K562 (cell line): ENCODE results near the gene FUCA2. TPM values are rescaled to one million over a fixed set of nuclear protein-coding genes. Genes with fewer than 3 reads are reported as not detected.

ENCODE experiments used
- CREB1 ChIP-seq, 2 experiments: sonication (generic) in 1 of 2; formaldehyde crosslinking in 1 of 2; IDR thresholded peaks; 2 replicates each; pipeline versions ENCODE4 v1.6.1 to v1.8.0; 2012 to 2022; ENCODE audit warnings: inconsistent platforms in 1 of 2, mild to moderate bottlenecking in 1 of 2, missing genetic modification reagents in 1 of 2, moderate library complexity in 1 of 2
- E4F1 ChIP-seq: fragments of 250-450 bp; sonication (Bioruptor Pico); IDR thresholded peaks from 2 replicates; pipeline ENCODE4 v1.5.0; 2021; ENCODE audit warnings: mild to moderate bottlenecking, borderline replicate concordance
- KAT2B ChIP-seq: IDR thresholded peaks from one replicate; pipeline ENCODE4 v1.6.1; 2012; ENCODE audit warnings: low read depth, mild to moderate bottlenecking, control low read depth, inconsistent platforms, low read length, moderate library complexity
- MEF2A ChIP-seq: IDR thresholded peaks from 2 replicates; pipeline ENCODE4 v1.6.1; 2011; ENCODE audit warnings: low read depth, mild to moderate bottlenecking, low read length, moderate library complexity; ENCODE audit not compliant: control insufficient read depth
- MGA ChIP-seq: fragments of 450-650 bp; IDR thresholded peaks from 2 replicates; pipeline ENCODE4 v1.6.1; 2016; ENCODE audit warnings: mild to moderate bottlenecking, moderate library complexity
- MTA2 ChIP-seq: fragments of 450-650 bp; IDR thresholded peaks from 2 replicates; pipeline ENCODE4 v1.6.1; 2016; ENCODE audit warnings: low read depth
- OTX1 ChIP-seq: fragments of 450-650 bp; formaldehyde crosslinking; IDR thresholded peaks from 2 replicates; pipeline ENCODE4 v1.4.0; 2022; ENCODE audit warnings: mild to moderate bottlenecking
- POLR3A ChIP-seq: IDR thresholded peaks from 2 replicates; pipeline ENCODE4 v1.6.1; 2011; ENCODE audit warnings: borderline replicate concordance, mild to moderate bottlenecking, moderate library complexity; ENCODE audit not compliant: insufficient read length, insufficient read depth; ENCODE audit errors: extremely low read depth
- POLR3G ChIP-seq: IDR thresholded peaks from 2 replicates; pipeline ENCODE4 v1.6.1; 2011; ENCODE audit not compliant: insufficient read length, insufficient replicate concordance; ENCODE audit errors: extremely low read depth
- PURB ChIP-seq: sonication (generic); formaldehyde crosslinking; IDR thresholded peaks from 2 replicates; pipeline ENCODE4 v1.9.0; 2021; ENCODE audit warnings: low read depth, mild to moderate bottlenecking, missing genetic modification reagents
- ZNF766 ChIP-seq: fragments of 200-800 bp; sonication (Bioruptor generic); conservative IDR thresholded peaks from 2 replicates; pipeline ENCODE4 v1.6.1; 2016; ENCODE audit warnings: missing genetic modification characterization, missing compliant biosample characterization
- ZNF778 ChIP-seq: fragments of 450-650 bp; formaldehyde crosslinking; IDR thresholded peaks from 2 replicates; pipeline ENCODE4 v1.4.0; 2020; ENCODE audit warnings: mild to moderate bottlenecking, moderate library complexity
- polyA plus RNA-seq, 8 experiments: library from polyadenylated mRNA; depleted of rRNA in 4 of 8; stranded (reverse) in 5 of 8; unstranded in 3 of 8; fragments of >200 nt; fragmentation: Nextera tagmentation in 2 of 8; fragmentation: Illumina TruSeq in 1 of 8; extraction: Ambion mirVana in 2 of 8; extraction: Trizol in 1 of 8; gene quantifications; 2 replicates each; pipeline versions ENCODE4 v1.2.1 to v1.2.3, GENCODE V29; 2011 to 2014; ENCODE audit warnings: inconsistent platforms in 1 of 8, missing spikeins in 1 of 8
- total RNA-seq, 7 experiments: library from RNA; depleted of rRNA in 6 of 7; stranded (reverse); fragments of >200 nt in 6 of 7; fragmentation: Illumina TruSeq in 2 of 7; extraction: Trizol in 2 of 7; gene quantifications; 2 replicates each; pipeline versions ENCODE4 v1.2.1 to v1.2.3, GENCODE V29; 2011 to 2021; ENCODE audit warnings: low replicate concordance in 1 of 7

The FUCA2 gene
- total and polyA plus RNA-seq, 9 of the 15 experiments (the other 6 are each of a cell fraction or from before 2014, with no cell fraction given) = 20.6 to 112 (median 79.3) TPM

DNA sequence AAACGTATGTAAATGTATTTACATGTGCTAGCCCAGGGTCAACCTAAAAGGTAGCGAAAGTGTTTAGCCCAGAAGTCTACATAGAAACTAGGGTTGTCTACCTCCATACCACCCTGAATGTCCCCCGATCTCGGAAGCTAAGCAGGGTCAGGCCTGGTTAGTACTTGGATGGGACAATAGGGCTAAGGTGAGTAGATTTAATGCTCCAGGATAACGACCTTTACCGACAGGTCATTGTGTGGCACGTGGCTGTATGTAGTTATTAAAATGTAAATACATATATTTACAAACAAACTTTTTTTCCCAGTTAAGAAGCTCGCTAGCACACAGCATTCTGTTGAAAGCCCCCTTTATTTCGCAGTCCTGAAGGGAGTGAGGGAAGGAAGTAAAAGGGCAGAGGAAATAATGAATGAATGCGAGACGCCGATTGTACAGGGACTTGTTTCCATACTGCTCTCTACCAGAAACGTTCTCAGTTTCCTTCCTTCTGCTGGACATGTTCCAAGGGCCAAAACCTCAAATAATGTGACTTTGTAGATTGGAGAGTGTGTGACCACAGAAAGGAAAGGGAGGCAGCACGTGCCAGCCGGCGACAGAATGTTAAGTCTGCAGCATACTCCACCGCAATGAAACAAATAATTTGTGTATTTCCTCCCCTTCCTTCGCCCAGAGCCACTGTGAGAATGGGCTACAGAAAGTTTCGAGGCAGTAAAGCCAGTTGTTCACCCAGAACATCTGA lies 61.6 kb downstream of the FUCA2 start (continued):
- TF ChIP-seq ZNF778 (no peak), CREB1 (IDR thresholded peaks at IDR 0.05) (no peak), CREB1 (CRISPR knock-in tag; IDR thresholded peaks at IDR 0.05) (no peak), POLR3A (peak; percentile 70), OTX1 (CRISPR knock-in tag) (no peak), KAT2B (no peak), PURB (no peak), MEF2A (no peak), ZNF766 (CRISPR knock-in tag) (no peak), MGA (peak; percentile 69), POLR3G (no peak), MTA2 (no peak), E4F1 (CRISPR knock-in tag) (no peak)
